OCI-LY7 (cell line): ENCODE results near the gene GNAI2.

Source experiments
- CTCF ChIP-seq: fragments of 200-600 bp; sonication (generic); conservative IDR thresholded peaks from 2 replicates; pipeline ENCODE4 v1.5.1; 2014; ENCODE audit warnings: mild to moderate bottlenecking, antibody characterized with exemption, low read length, moderate library complexity, mixed read lengths
- EZH2phosphoT487 ChIP-seq: fragments of 200-600 bp; sonication (generic); IDR thresholded peaks from 2 replicates; pipeline ENCODE4 v1.6.1; 2018; ENCODE audit warnings: low read depth, borderline replicate concordance, mild to moderate bottlenecking, mixed run types, antibody characterized with exemption, low read length, moderate library complexity, mixed read lengths

- TF ChIP-seq CTCF (no peak), EZH2phosphoT487 (no peak)
Observed at GRCh38 chr3:50268276-50268675, 32.3 kb downstream of the GNAI2 start.
